GM20431 (cell line): ENCODE results near the gene CSMD2.

ENCODE experiments used
- in situ Hi-C: fragments of 300-500 bp; cut with MseI, MboI; formaldehyde crosslinking; loops from one replicate; pipeline ENCODE4 v1.15.0; 2020; ENCODE audit warnings: low sequenced_read_pairs; ENCODE audit not compliant: unreplicated experiment

The CSMD2 gene

GRCh38 chr1:33507661-33508060 lies 657.4 kb downstream of the CSMD2 start:
- in situ Hi-C loops = no loop called here

DNA sequence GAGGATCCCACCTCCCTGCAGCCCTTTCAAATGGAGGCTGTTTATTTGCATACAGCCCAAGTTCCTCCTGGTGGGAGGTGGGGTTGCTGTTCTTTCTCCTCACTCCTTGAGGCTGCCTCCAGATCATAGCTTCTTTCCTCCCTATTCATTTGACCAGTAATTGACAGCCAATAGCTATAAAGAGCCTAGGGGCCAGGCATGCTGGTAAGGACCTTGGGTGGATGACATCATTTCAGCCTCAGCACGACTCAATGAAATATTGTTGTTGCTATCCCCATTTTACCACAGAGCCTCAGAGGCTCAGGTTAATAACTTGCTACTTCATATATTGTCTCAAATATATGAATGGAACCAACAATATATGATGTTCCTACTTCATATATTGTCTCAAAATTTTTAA lies 661.5 kb downstream of the CSMD2 start:
- in situ Hi-C loops = no loop called here

- in situ Hi-C loops = no loop called here
Observed at GRCh38 chr1:33502726-33503125, 662.3 kb downstream of the CSMD2 start.

DNA sequence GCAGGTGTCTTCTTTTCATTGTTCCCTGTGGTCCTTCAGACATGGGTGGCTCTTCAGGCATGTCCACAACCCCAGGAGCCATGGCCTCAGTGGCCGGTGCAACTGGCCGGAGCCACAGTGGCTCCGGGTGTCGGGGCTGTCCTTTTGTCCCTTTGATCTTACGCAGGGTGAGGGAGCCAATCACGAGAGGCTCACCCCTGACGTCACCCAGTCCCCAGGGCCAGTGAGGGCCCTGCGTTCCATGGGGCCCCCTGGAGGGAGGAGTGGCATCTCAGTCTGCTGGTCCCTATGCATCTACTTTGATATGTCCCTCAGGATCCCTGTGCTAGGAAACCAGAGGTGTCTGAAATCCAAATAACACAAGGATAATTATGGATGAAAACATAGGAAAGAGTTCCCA lies 663.3 kb downstream of the CSMD2 start:
- in situ Hi-C loops = no loop called here

GRCh38 chr1:33501309-33501708 lies 663.7 kb downstream of the CSMD2 start:
- in situ Hi-C loops = no loop called here

DNA sequence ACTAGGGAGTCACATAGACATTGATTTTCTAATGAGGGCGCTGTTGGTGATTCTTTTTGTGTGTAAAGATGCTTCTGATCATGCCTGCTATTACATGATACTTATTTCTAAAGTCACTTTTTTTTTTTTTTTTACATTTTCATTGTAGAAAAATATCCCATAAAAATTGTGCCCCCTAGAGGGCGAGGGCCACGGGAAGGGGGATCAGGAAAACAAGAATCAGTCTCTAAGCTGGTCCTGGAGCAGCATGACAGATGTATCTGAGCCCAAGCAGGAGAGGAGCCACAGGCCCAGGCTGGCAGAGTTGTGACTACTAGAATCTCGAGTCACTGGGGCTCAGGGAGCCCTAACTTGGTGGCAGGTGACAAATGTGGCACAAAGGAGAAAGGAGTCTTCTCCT lies 664.5 kb downstream of the CSMD2 start:
- in situ Hi-C loops = no loop called here

GRCh38 chr1:33497410-33497809 lies 667.6 kb downstream of the CSMD2 start:
- in situ Hi-C loops = no loop called here

GRCh38 chr1:33494929-33495328 lies 670.1 kb downstream of the CSMD2 start:
- in situ Hi-C loops = no loop called here

GRCh38 chr1:33488624-33489023 lies 676.4 kb downstream of the CSMD2 start:
- in situ Hi-C loops = no loop called here

- in situ Hi-C loops = no loop called here
Observed at GRCh38 chr1:33482412-33482811, 682.6 kb downstream of the CSMD2 start.

GRCh38 chr1:33477451-33477850 lies 687.6 kb downstream of the CSMD2 start:
- in situ Hi-C loops = no loop called here

- in situ Hi-C loops = loop anchor here (25.0 kb wide), 1 partner anchor 187 kb away; no protein-coding TSS in a partner anchor
Observed at GRCh38 chr1:33473900-33474299, 691.1 kb downstream of the CSMD2 start.

- in situ Hi-C loops = loop anchor here (25.0 kb wide), 1 partner anchor 185 kb away; no protein-coding TSS in a partner anchor
Observed at GRCh38 chr1:33472269-33472980, 692.6 kb downstream of the CSMD2 start, which contains the start of gene ZSCAN20. Gene ZSCAN20, plus strand, starts transcription at chr1:33472645. Its CDS starts 6,644 bp downstream, at chr1:33479289.

DNA sequence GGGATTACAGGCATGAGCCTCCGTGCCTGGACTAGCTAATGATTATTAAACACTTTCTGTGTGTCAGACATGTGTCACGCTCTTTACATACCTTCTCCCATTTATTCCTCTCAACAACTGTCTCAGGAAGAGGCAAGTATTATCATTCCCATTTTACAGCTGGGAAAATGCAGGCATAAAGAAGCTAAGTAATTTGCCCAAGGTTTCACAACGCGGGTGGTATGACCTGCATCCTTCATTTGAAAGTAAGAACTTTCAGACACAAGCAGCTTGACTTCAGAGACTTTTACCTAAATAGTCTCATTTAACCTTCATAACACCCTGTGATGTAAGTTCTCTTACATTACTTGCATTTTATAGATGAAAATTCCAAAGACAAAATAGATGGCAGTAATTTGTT lies 693.6 kb downstream of the CSMD2 start:
- in situ Hi-C loops = loop anchor here (25.0 kb wide), 1 partner anchor 184 kb away; no protein-coding TSS in a partner anchor

DNA sequence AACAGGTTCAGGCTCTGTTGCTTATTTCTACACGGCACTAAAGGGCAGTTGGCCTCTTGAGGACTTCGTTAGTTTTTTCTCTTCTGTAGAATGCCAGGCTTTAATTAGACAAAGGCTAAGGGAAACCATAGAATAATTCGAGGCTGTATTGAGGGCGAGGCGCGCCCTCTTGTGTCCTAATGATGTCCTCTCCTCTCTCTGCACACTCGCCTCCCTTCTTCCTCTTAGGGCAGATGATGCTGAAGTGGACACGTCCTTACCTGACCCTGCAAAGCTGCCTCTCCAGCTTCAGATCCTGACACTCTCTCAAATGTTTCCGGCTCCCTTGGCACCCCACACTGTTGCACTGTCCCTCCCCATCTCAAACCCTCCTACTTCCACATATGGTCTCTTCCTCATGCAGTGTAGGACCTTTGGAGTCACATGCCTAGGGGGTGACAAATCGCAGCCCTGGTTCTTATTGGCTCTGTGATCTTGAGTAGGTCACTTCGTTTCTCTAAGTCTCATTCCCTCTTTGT lies 694.5 kb downstream of the CSMD2 start:
- in situ Hi-C loops = loop anchor here (25.0 kb wide), 1 partner anchor 183 kb away; no protein-coding TSS in a partner anchor

- in situ Hi-C loops = loop anchor here (25.0 kb wide), 1 partner anchor 182 kb away; no protein-coding TSS in a partner anchor
Observed at GRCh38 chr1:33469691-33470090, 695.3 kb downstream of the CSMD2 start.

- in situ Hi-C loops = loop anchor here (25.0 kb wide), 1 partner anchor 182 kb away; no protein-coding TSS in a partner anchor
Observed at GRCh38 chr1:33468967-33469366, 696.1 kb downstream of the CSMD2 start.

- in situ Hi-C loops = loop anchor here (25.0 kb wide), 1 partner anchor 181 kb away; no protein-coding TSS in a partner anchor
Observed at GRCh38 chr1:33468531-33468930, 696.5 kb downstream of the CSMD2 start.

DNA sequence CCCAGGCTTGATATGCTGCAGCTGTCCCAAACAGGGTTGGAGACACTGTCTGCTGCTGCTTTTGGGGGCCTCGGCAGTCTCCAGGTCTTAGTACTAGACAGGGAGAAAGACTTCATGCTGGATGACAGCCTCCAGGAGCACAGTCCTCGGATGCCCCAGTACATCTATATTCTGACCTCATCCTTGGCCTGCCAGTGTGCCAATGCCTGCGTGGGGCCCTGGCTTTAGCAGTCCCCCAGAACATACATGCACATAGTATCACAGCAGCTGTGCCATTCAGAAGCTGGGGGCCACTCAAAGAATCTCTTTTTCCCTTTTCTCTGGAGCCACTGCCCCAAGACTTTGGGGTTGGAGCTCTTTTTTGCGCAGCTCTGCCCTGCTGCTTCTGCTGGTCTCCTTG lies 697.0 kb downstream of the CSMD2 start:
- in situ Hi-C loops = loop anchor here (25.0 kb wide), 1 partner anchor 181 kb away; no protein-coding TSS in a partner anchor

GRCh38 chr1:33466159-33466558 lies 698.9 kb downstream of the CSMD2 start:
- in situ Hi-C loops = loop anchor here (25.0 kb wide), 1 partner anchor 179 kb away; no protein-coding TSS in a partner anchor

- in situ Hi-C loops = loop anchor here (25.0 kb wide), 1 partner anchor 178 kb away; no protein-coding TSS in a partner anchor
Observed at GRCh38 chr1:33465316-33465715, 699.7 kb downstream of the CSMD2 start.
